Measurements from ENCODE around the gene HDHD3. TPM values are rescaled to one million over a fixed set of nuclear protein-coding genes. Genes with fewer than 3 reads are reported as not detected.

HDHD3 gene
- total RNA-seq, 4 donors from 2014 or later = 44.7 to 50.3 (median 48.3) TPM

- TF ChIP-seq POLR2A (IDR thresholded peaks at IDR 0.05) = no peak
- TF ChIP-seq, protein P1, sequence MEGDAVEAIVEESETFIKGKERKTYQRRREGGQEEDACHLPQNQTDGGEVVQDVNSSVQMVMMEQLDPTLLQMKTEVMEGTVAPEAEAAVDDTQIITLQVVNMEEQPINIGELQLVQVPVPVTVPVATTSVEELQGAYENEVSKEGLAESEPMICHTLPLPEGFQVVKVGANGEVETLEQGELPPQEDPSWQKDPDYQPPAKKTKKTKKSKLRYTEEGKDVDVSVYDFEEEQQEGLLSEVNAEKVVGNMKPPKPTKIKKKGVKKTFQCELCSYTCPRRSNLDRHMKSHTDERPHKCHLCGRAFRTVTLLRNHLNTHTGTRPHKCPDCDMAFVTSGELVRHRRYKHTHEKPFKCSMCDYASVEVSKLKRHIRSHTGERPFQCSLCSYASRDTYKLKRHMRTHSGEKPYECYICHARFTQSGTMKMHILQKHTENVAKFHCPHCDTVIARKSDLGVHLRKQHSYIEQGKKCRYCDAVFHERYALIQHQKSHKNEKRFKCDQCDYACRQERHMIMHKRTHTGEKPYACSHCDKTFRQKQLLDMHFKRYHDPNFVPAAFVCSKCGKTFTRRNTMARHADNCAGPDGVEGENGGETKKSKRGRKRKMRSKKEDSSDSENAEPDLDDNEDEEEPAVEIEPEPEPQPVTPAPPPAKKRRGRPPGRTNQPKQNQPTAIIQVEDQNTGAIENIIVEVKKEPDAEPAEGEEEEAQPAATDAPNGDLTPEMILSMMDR (IDR thresholded peaks at IDR 0.05) = no peak
- DNase-seq (ENCODE audit: low spot score in 2 of 2) = no peak
- WGBS, 2 donors = 23% methylated on average over 13 of the region's 13 CpGs
- H3K4me3 ChIP-seq (ENCODE audit: low read depth, poor library complexity, severe bottlenecking) = peak overlapping the region; percentile 32
- intact Hi-C loops (cut with DNase I; ENCODE audit: low total_unique reads) = no loop called here
Observed at GRCh38 chr9:113349066-113349444, 27.7 kb downstream of the HDHD3 start.

DNA sequence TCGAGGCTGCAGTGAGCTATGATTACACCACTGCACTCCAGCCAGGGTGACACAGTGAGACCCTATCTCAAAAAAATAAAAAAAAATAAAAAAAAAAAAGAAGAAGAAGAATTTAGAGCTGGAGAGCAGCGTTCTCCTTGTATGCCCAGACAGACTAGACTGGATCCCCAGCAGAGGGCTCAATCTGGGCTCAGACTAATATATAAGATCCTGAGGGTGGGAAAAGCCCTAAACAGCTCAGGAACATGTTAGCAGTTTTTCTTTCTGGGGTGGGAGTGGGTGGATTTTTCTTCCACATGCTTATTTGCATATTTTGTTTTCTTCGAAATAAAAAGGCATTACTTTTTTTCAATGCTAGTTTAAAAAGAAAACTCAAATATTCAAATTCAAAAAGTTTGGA lies 28.3 kb downstream of the HDHD3 start:
- intact Hi-C loops (cut with DNase I; ENCODE audit: low total_unique reads) = no loop called here
- TF ChIP-seq POLR2A (IDR thresholded peaks at IDR 0.05) = no peak
- TF ChIP-seq, protein P1 (IDR thresholded peaks at IDR 0.05) = no peak
- WGBS, 2 donors = 83 to 87% methylated on average over 3 of the region's 3 CpGs
- DNase-seq (ENCODE audit: low spot score in 2 of 2) = no peak
- H3K4me3 ChIP-seq (ENCODE audit: low read depth, poor library complexity, severe bottlenecking) = no peak overlapping the region

GRCh38 chr9:113345671-113346070 lies 31.1 kb downstream of the HDHD3 start:
- TF ChIP-seq, protein P1 (IDR thresholded peaks at IDR 0.05) = no peak
- TF ChIP-seq POLR2A (IDR thresholded peaks at IDR 0.05) = no peak
- DNase-seq (ENCODE audit: low spot score in 2 of 2) = no peak
- 0 to 90% methylated on average over 1 of the region's 1 CpG for WGBS, 2 donors
- no peak overlapping the region for H3K4me3 ChIP-seq (ENCODE audit: low read depth, poor library complexity, severe bottlenecking)
- intact Hi-C loops (cut with DNase I; ENCODE audit: low total_unique reads) = no loop called here

DNA sequence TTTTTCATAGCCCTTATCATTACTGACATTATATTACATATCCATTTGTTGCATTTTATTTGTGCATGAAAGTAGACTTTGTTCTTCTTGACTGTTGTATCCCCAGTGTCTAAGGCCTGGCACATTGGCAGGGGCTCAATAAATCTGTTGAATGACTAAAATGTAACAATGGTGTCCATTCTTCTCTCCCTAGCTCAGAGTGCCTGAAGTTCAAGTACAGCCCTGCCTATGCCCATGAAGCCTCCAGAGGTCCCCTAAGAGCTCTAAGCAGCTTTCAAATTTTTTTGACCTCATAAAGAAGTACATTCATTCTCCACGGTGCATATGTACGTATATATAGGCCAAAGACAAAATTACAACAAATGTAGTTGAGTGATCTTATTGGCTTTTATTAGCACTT lies 31.6 kb downstream of the HDHD3 start:
- TF ChIP-seq POLR2A (IDR thresholded peaks at IDR 0.05) = no peak
- TF ChIP-seq, protein P1 (IDR thresholded peaks at IDR 0.05) = no peak
- no peak for DNase-seq (ENCODE audit: low spot score in 2 of 2)
- WGBS, 2 donors = 56 to 73% methylated on average over 2 of the region's 2 CpGs
- intact Hi-C loops (cut with DNase I; ENCODE audit: low total_unique reads) = no loop called here
- H3K4me3 ChIP-seq (ENCODE audit: low read depth, poor library complexity, severe bottlenecking) = no peak overlapping the region

DNA sequence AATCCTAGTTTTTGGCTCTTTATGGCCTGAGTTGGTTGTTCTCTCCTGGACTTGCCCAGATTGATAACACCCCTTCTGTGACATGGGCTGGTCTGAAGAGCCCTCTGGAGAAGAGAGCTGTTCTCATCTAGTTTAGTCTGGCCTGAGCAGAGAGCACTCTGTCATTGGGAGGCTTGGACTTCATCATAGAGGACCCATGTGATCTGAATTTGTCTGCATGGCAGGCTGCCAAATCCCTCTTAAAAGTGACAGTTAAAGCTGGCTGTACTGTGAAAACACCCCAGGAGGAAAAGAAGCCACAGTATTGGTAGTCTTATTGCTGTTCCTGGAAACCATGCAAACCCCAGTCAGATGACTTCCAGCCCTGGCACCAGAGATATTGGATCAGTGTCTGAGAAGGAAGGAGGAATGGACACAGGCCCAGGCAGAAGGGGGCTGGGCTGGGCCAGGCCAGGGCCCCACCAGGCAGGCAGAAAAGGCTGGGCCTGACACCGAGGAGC lies 33.0 kb downstream of the HDHD3 start:
- 37 to 39% methylated on average over 1 of the region's 1 CpG for WGBS, 2 donors
- H3K4me3 ChIP-seq (ENCODE audit: low read depth, poor library complexity, severe bottlenecking) = no peak overlapping the region
- TF ChIP-seq, protein P1 (IDR thresholded peaks at IDR 0.05) = no peak
- TF ChIP-seq POLR2A (IDR thresholded peaks at IDR 0.05) = no peak
- peak; percentile 88 to 95 for DNase-seq (ENCODE audit: low spot score in 2 of 2)
- intact Hi-C loops (cut with DNase I; ENCODE audit: low total_unique reads) = no loop called here
